SU-DHL-6 (cell line): ENCODE measurements around the gene LACRT.
"Not testable (repeated sequence)": the region's sequence is repeated elsewhere in the genome, so short reads cannot be mapped to it uniquely, and the experiment has no call there.

Experiments used
- H2AFZ ChIP-seq: fragments of 200-600 bp; sonication (generic); 2 replicates; pipeline ENCODE4 v1.6.1; 2014; ENCODE audit warnings: low read depth, mild to moderate bottlenecking, moderate library complexity, mixed read lengths, antibody characterized with exemption, low read length; ENCODE audit not compliant: severe bottlenecking
- H3F3A ChIP-seq: fragments of 200-600 bp; shearing (Covaris generic); 2 replicates; pipeline ENCODE4 v1.6.0; 2016; ENCODE audit warnings: antibody characterized with exemption, mild to moderate bottlenecking; ENCODE audit not compliant: insufficient read depth
- H3K27ac ChIP-seq: fragments of 200-600 bp; sonication (generic); 2 replicates; pipeline ENCODE4 v1.5.1; 2016; ENCODE audit warnings: low read depth, mild to moderate bottlenecking, low read length, moderate library complexity, mixed read lengths
- H3K27me3 ChIP-seq: fragments of 200-600 bp; sonication (generic), shearing (Covaris generic); 2 replicates; pipeline ENCODE4 v1.6.0; 2014; ENCODE audit warnings: mild to moderate bottlenecking, low read length
- H3K36me3 ChIP-seq: fragments of 200-600 bp; sonication (generic); 2 replicates; pipeline ENCODE4 v1.6.1; 2014; ENCODE audit warnings: mild to moderate bottlenecking, low read length, mixed read lengths
- H3K4me2 ChIP-seq: fragments of 300-600, 200-600 bp; shearing (Covaris generic), sonication (generic); 2 replicates; pipeline ENCODE4 v1.6.0; 2014; ENCODE audit warnings: low read length, low read depth, mild to moderate bottlenecking; ENCODE audit not compliant: poor library complexity, severe bottlenecking
- H3K4me3 ChIP-seq: fragments of 200-600 bp; sonication (generic); 2 replicates; pipeline ENCODE4 v1.5.1; 2014; ENCODE audit warnings: antibody characterized with exemption, low read length, mild to moderate bottlenecking, mixed read lengths; ENCODE audit not compliant: insufficient read depth, poor library complexity, severe bottlenecking
- H3K79me2 ChIP-seq: fragments of 200-600 bp; sonication (generic); 2 replicates; pipeline ENCODE4 v1.6.1; 2014; ENCODE audit warnings: mild to moderate bottlenecking, low read length, moderate library complexity; ENCODE audit not compliant: insufficient read depth
- H3K9ac ChIP-seq: fragments of 200-600 bp; sonication (generic); 2 replicates; pipeline ENCODE4 v1.7.0; 2014; ENCODE audit warnings: mild to moderate bottlenecking, low read length
- H3K9me2 ChIP-seq: fragments of 200-600 bp; sonication (generic); replicated peaks from 2 replicates; pipeline ENCODE4 v1.6.1; 2014; ENCODE audit warnings: low read length; ENCODE audit not compliant: insufficient read depth
- H3K9me3 ChIP-seq: fragments of 200-600 bp; sonication (generic); 2 replicates; pipeline ENCODE4 v1.6.1; 2014; ENCODE audit warnings: low read length, mixed read lengths; ENCODE audit not compliant: insufficient read depth
- H4K20me1 ChIP-seq: fragments of 200-600 bp; sonication (generic); 2 replicates; pipeline ENCODE4 v1.6.1; 2014; ENCODE audit warnings: low read depth, mild to moderate bottlenecking, antibody characterized with exemption, low read length, moderate library complexity, mixed read lengths
- EZH2phosphoT487 ChIP-seq: fragments of 200-600 bp; sonication (generic), shearing (Covaris generic); conservative IDR thresholded peaks from 2 replicates; pipeline ENCODE4 v1.6.1; 2018; ENCODE audit warnings: mild to moderate bottlenecking, antibody characterized with exemption, low read length, moderate library complexity, mixed read lengths
- TF ChIP-seq, protein P1 (sequence below): fragments of 200-600 bp; sonication (generic); IDR thresholded peaks from one replicate; pipeline ENCODE4 v1.5.1; 2017; ENCODE audit warnings: antibody characterized with exemption, mild to moderate bottlenecking, low read length, moderate library complexity; ENCODE audit not compliant: insufficient read depth, poor library complexity, severe bottlenecking

Gene LACRT

GRCh38 chr12:54678131-54678530 lies 43.4 kb upstream of the LACRT start:
- H3K9ac ChIP-seq, result no peak overlapping the region
- no peak overlapping the region for H3K27ac ChIP-seq
- H3K9me3 ChIP-seq, result no peaks in the 10 kb centered on the region
- no peak overlapping the region for H3K4me2 ChIP-seq
- no peaks in the 10 kb centered on the region for H3K79me2 ChIP-seq
- no peak overlapping the region for H2AFZ ChIP-seq
- H3F3A ChIP-seq, result no peaks in the 10 kb centered on the region
- no peaks in the 10 kb centered on the region for H3K27me3 ChIP-seq
- H4K20me1 ChIP-seq, result no peaks in the 10 kb centered on the region
- no peak overlapping the region for H3K4me3 ChIP-seq
- H3K9me2 ChIP-seq, result no peaks in the 10 kb centered on the region
- no peaks in the 10 kb centered on the region for H3K36me3 ChIP-seq
- no peak for TF ChIP-seq EZH2phosphoT487
- TF ChIP-seq, protein P1, sequence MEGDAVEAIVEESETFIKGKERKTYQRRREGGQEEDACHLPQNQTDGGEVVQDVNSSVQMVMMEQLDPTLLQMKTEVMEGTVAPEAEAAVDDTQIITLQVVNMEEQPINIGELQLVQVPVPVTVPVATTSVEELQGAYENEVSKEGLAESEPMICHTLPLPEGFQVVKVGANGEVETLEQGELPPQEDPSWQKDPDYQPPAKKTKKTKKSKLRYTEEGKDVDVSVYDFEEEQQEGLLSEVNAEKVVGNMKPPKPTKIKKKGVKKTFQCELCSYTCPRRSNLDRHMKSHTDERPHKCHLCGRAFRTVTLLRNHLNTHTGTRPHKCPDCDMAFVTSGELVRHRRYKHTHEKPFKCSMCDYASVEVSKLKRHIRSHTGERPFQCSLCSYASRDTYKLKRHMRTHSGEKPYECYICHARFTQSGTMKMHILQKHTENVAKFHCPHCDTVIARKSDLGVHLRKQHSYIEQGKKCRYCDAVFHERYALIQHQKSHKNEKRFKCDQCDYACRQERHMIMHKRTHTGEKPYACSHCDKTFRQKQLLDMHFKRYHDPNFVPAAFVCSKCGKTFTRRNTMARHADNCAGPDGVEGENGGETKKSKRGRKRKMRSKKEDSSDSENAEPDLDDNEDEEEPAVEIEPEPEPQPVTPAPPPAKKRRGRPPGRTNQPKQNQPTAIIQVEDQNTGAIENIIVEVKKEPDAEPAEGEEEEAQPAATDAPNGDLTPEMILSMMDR, result no peak

GRCh38 chr12:54667945-54668344 lies 33.2 kb upstream of the LACRT start:
- no peaks in the 10 kb centered on the region for H3K9me3 ChIP-seq
- TF ChIP-seq, protein P1, result no peak
- no peak for TF ChIP-seq EZH2phosphoT487
- H4K20me1 ChIP-seq, result no peaks in the 10 kb centered on the region
- no peak overlapping the region for H3K4me2 ChIP-seq
- no peak overlapping the region for H3K27ac ChIP-seq
- no peaks in the 10 kb centered on the region for H3K79me2 ChIP-seq
- no peak overlapping the region for H3K9ac ChIP-seq
- no peaks in the 10 kb centered on the region for H3K27me3 ChIP-seq
- no peaks in the 10 kb centered on the region for H3F3A ChIP-seq
- no peak overlapping the region for H3K4me3 ChIP-seq
- no peaks in the 10 kb centered on the region for H3K9me2 ChIP-seq
- H3K36me3 ChIP-seq, result no peaks in the 10 kb centered on the region
- H2AFZ ChIP-seq, result no peak overlapping the region

- Histone ChIP-seq H3K36me3 (no peaks in the 10 kb centered on the region), H3K27ac (no peak overlapping the region), H3K9me3 (no peaks in the 10 kb centered on the region), H2AFZ (no peak overlapping the region), H3K27me3 (no peaks in the 10 kb centered on the region), H3K9me2 (no peaks in the 10 kb centered on the region), H3K4me3 (no peak overlapping the region), H3K4me2 (no peak overlapping the region), H3K9ac (no peak overlapping the region), H4K20me1 (no peaks in the 10 kb centered on the region), H3F3A (no peaks in the 10 kb centered on the region), H3K79me2 (no peaks in the 10 kb centered on the region)
- TF ChIP-seq, protein P1, result no peak
- no peak for TF ChIP-seq EZH2phosphoT487
Observed at GRCh38 chr12:54666008-54666407, 31.3 kb upstream of the LACRT start.

- H3K79me2 ChIP-seq, H3K36me3 ChIP-seq, H3K27me3 ChIP-seq: not testable (repeated sequence)
Observed at GRCh38 chr12:54665022-54665635, 30.4 kb upstream of the LACRT start.

More at GRCh38 chr12:54665022-54665635, 30.4 kb upstream of the LACRT start:
- H3K4me3 ChIP-seq, H3K9me2 ChIP-seq, H3K4me2 ChIP-seq, H3K9me3 ChIP-seq, H4K20me1 ChIP-seq, H3F3A ChIP-seq, H2AFZ ChIP-seq, H3K9ac ChIP-seq, H3K27ac ChIP-seq: not testable (repeated sequence)
